Upper lobe of right lung (tissue), 1 donor: Measurements from ENCODE around the gene MACF1. TPM values are rescaled to one million over a fixed set of nuclear protein-coding genes. Genes with fewer than 3 reads are reported as not detected.

Source experiments
- ATAC-seq: fragments of 200-7000 bp; cut with Tn5 transposase; one replicate; pipeline ENCODE4 v1.9.1; 2020; ENCODE audit warnings: mild to moderate bottlenecking, moderate library complexity
- DNase-seq: peaks from one replicate; pipeline ENCODE4 v3.0.0-alpha.2; 2020
- H3K27ac ChIP-seq: fragments of 200-600 bp; one replicate; pipeline ENCODE4 v1.8.0; 2022
- H3K27me3 ChIP-seq: fragments of 200-600 bp; one replicate; pipeline ENCODE4 v1.8.0; 2022; ENCODE audit warnings: mild to moderate bottlenecking
- H3K36me3 ChIP-seq: fragments of 200-600 bp; one replicate; pipeline ENCODE4 v1.8.0; 2022
- H3K4me1 ChIP-seq: fragments of 200-600 bp; one replicate; pipeline ENCODE4 v1.8.0; 2022
- H3K4me3 ChIP-seq: fragments of 200-600 bp; one replicate; pipeline ENCODE4 v1.8.0; 2022; ENCODE audit warnings: mild to moderate bottlenecking
- H3K9me3 ChIP-seq: fragments of 200-600 bp; one replicate; pipeline ENCODE4 v1.8.0; 2022
- intact Hi-C: fragments of 100-400 bp; cut with DNase I; formaldehyde crosslinking; loops from one replicate; pipeline ENCODE4 v1.11.0; 2022
- total RNA-seq: library from RNA; stranded (reverse); fragmentation: NEBNext Ultra II Directional; extraction: Animal tissue kit (Norgen Biotek cat#: 25700); gene quantifications from one replicate; pipeline ENCODE4 v1.2.1, GENCODE V29; 2021
- TF ChIP-seq, protein P1 (sequence below): fragments of 200-600 bp; IDR thresholded peaks from one replicate; pipeline ENCODE4 v1.8.0; 2022; ENCODE audit warnings: antibody characterized with exemption
- donor health status: DM: no; HTN: yes; CAD: no; lungs with severe emphysema.

The MACF1 gene
- total RNA-seq, 1 donor from 2014 or later: 814 TPM

DNA sequence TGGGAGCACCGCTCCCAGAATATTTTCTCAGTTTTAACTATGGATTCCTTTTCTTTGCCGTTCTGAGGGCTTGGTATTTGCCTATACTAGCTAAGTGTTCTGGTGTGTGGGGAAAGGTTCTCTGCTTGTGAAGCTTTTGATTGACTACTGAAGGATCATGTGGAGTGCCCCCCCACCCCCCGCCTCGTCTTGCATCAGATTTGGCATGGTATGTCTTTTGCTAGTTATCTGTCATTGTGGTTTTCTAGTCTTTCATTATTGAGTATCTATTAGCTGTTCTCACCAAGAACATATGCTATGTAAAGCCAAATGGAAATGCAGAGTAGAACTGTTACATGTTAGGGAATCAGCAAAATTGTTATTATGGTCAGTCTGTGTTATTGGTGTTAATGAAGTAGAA, 58.3 kb downstream of the MACF1 start:
- no peak overlapping the region for H3K27ac ChIP-seq
- intact Hi-C loops: no loop called here

DNA sequence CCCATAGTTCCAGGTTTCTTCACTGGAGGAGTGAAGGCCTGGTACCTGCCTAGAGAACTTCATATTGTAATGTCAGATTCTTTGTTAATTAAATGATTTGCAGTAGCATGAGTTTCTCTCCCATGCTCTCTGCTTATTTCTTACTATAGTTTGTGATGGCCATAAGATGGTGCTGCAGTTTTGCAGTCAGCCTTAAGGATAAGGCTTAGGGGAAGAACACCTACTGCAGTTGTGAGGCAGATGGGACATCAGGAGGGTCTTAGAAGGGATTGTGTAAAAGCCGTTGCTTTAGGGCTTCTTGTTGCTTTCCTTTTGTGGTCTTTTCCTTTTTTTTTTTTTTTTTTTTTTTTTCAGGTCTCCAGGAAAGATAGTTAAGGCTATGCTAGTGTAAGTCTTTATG, 61.8 kb downstream of the MACF1 start:
- H3K4me3 ChIP-seq: no peak overlapping the region
- H3K27me3 ChIP-seq: no peaks in the 10 kb centered on the region
- no peak for DNase-seq
- peaks cover 8% of the 10 kb centered on the region for H3K36me3 ChIP-seq
- TF ChIP-seq, protein P1, sequence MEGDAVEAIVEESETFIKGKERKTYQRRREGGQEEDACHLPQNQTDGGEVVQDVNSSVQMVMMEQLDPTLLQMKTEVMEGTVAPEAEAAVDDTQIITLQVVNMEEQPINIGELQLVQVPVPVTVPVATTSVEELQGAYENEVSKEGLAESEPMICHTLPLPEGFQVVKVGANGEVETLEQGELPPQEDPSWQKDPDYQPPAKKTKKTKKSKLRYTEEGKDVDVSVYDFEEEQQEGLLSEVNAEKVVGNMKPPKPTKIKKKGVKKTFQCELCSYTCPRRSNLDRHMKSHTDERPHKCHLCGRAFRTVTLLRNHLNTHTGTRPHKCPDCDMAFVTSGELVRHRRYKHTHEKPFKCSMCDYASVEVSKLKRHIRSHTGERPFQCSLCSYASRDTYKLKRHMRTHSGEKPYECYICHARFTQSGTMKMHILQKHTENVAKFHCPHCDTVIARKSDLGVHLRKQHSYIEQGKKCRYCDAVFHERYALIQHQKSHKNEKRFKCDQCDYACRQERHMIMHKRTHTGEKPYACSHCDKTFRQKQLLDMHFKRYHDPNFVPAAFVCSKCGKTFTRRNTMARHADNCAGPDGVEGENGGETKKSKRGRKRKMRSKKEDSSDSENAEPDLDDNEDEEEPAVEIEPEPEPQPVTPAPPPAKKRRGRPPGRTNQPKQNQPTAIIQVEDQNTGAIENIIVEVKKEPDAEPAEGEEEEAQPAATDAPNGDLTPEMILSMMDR: no peak
- ATAC-seq: no peak
- intact Hi-C loops: no loop called here
- H3K9me3 ChIP-seq: no peaks in the 10 kb centered on the region
- H3K27ac ChIP-seq: no peak overlapping the region
- H3K4me1 ChIP-seq: peaks cover 42% of the 10 kb centered on the region

More for the DNA sequence above, 58.3 kb downstream of the MACF1 start:
- Histone ChIP-seq H3K27me3 (no peaks in the 10 kb centered on the region), H3K9me3 (no peaks in the 10 kb centered on the region), H3K4me1 (peaks cover 8% of the 10 kb centered on the region), H3K36me3 (peaks cover 26% of the 10 kb centered on the region), H3K4me3 (no peak overlapping the region)
- DNase-seq: no peak
- TF ChIP-seq, protein P1: no peak
- ATAC-seq: no peak

DNA sequence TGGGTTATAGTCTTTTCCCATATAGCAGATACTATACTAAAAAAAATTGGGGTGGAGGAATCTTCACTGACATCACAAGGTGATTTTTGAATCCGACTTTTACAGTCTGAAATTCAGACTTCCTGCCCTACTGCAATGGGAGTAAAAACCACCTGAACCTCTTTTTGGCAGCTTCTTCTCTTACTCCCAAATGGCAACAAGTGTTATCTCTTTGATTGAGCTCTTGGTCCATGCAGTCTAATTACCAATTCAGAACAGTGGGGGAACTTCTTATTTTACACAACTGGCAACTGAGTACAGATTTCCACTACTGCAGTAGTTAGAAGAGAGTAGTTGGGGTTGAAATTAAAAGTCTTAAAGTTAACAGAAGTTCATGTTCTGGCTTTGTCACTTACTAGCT, 62.3 kb downstream of the MACF1 start:
- DNase-seq (no peak), ATAC-seq (no peak)
- H3K9me3 ChIP-seq: no peaks in the 10 kb centered on the region
- peaks cover 8% of the 10 kb centered on the region for H3K36me3 ChIP-seq
- peaks cover 47% of the 10 kb centered on the region for H3K4me1 ChIP-seq
- intact Hi-C loops: no loop called here
- H3K27ac ChIP-seq: no peak overlapping the region
- no peak overlapping the region for H3K4me3 ChIP-seq
- no peaks in the 10 kb centered on the region for H3K27me3 ChIP-seq
- TF ChIP-seq, protein P1: no peak

DNA sequence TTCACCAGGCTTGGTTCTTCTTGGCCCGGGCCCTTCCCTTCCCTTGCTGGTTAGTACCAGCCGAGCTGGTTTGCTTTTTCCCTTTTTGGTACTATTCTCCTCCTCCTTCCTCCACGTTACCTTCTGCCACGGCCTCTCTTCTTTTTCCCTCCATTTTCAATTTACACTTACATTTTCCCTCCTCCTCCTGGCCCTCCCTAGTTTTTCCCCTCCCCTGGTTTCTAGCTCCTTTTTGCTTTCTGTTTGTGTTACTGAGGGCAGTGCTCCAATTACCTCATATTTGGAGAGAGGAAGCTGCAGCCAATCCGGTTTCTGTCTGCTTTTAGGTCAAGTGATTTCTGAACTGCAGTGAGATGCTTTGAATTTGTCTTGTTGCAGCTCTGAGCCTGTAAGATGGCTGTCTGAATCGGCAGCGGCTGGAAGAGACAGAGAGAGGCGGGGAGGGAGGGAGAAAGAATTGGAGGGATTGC, 63.7 kb downstream of the MACF1 start:
- peaks cover 8% of the 10 kb centered on the region for H3K36me3 ChIP-seq
- H3K9me3 ChIP-seq: no peaks in the 10 kb centered on the region
- intact Hi-C loops: no loop called here
- DNase-seq: no peak
- TF ChIP-seq, protein P1: no peak
- no peaks in the 10 kb centered on the region for H3K27me3 ChIP-seq
- peaks cover 59% of the 10 kb centered on the region for H3K4me1 ChIP-seq
- peak overlapping the region; percentile 35 for H3K4me3 ChIP-seq
- ATAC-seq: peak; percentile 88
- H3K27ac ChIP-seq: peak overlapping the region; percentile 43

DNA sequence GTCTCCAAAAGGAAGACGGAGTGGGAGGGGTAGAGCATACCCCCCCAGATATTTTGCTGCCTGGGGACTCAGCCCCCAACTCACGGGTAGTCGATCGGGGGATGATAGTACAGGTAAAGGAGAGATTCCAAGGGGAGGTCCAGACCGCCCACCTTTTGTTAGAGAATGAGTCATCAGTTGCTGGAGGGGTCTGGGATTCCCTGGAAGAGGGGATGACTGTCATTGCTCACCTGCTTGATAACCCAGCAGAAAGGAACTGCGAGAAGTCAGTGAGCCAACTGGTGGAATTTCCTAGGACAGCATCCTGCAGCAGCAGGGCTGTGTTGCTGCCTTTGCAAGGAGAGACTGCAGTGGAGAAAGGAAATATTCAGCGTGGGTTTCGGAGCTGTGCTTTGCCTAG, 64.4 kb downstream of the MACF1 start:
- Histone ChIP-seq H3K27ac (peak overlapping the region; percentile 43), H3K4me1 (peaks cover 59% of the 10 kb centered on the region), H3K36me3 (peaks cover 8% of the 10 kb centered on the region), H3K4me3 (no peak overlapping the region), H3K9me3 (no peaks in the 10 kb centered on the region), H3K27me3 (no peaks in the 10 kb centered on the region)
- DNase-seq (no peak), ATAC-seq (no peak)
- intact Hi-C loops: no loop called here
- TF ChIP-seq, protein P1: no peak

DNA sequence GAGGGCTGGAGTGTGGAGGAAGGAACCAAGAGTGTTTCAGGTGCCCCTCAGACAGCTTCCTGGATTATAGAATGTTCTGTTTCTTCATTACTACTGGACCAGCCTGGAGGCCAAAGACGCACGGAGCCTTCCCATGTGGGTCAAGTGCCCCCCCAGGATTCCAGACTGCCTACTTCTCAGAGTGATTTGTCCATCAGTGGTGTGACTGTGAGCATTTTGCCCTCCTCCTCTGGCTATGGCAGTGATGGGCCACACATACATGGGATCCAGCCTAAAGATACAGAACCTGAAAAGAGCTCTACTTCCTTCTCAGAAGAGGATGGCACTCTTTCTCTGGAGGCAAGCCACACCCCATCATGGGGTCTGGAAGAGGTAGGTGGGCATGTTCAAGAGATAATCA, 64.9 kb downstream of the MACF1 start:
- peaks cover 59% of the 10 kb centered on the region for H3K4me1 ChIP-seq
- H3K27ac ChIP-seq: peak overlapping the region; percentile 43

More for the DNA sequence above, 64.9 kb downstream of the MACF1 start:
- no peaks in the 10 kb centered on the region for H3K9me3 ChIP-seq
- TF ChIP-seq, protein P1: no peak
- no peak for DNase-seq
- ATAC-seq: no peak
- no peaks in the 10 kb centered on the region for H3K27me3 ChIP-seq
- peaks cover 8% of the 10 kb centered on the region for H3K36me3 ChIP-seq
- intact Hi-C loops: no loop called here
- H3K4me3 ChIP-seq: no peak overlapping the region
